Ecto neural progenitor cell (in vitro differentiated cells): ENCODE results near the gene HEATR3.

ENCODE experiments used
- DNase-seq: peaks from one replicate; pipeline ENCODE4 v3.0.0-alpha.2; 2018; ENCODE audit warnings: low spot score

HEATR3 gene

DNA sequence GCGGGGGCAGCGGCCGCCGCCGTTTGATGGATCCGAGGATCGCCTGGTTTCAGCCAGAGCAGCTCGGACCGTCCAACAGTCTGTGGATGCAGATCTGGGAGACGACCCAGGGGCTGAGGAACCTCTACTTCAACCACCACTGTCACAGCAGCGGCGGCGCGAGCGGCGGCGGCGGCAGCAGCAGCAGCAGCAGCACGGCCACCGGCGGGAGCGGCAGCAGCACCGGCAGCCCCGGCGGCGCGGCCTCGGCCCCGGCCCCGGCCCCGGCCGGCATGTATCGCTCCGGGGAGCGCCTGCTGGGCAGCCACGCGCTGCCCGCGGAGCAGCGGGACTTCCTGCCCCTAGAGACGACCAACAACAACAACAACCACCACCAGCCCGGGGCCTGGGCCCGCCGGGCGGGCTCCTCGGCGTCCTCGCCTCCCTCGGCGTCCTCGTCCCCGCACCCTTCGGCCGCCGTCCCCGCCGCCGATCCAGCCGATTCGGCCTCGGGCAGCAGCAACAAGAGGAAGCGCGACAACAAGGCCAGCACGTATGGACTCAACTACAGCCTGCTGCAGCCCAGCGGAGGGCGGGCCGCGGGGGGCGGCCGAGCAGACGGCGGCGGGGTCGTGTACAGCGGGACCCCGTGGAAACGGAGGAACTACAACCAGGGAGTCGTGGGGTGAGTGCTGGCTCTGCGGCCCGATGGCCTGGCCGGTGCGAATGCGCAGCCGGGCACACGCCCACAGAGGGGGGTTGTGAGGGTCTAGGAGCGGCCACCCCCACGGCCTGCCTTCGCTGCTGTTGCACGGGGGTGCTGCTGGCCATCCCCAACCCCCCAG, 88.0 kb downstream of the HEATR3 start:
- no peak for DNase-seq

DNA sequence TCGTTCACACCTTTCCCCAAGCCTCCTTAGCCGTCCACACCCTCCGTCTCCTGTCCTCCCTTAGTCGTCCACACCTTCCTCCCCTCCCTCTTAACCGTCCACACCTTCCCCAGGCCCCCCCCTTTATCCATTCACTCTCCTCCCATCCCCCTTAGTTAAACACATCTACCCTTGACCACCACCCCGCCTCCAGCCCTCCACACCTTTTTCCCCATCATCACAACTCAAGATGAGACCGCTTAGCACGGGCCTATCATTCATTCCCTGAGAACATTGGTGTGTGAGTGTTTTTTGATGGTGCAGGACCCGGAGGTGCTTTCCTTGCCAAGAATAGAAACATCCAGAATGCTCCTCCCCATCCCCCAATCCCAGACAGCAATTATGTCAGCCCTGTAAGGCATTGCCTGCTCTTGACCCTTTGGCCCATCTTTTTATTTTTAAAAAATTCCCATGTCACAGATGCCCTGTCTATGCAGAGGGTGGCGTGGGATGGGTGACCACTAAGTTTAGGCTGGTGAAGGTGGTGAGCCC, 88.7 kb downstream of the HEATR3 start:
- DNase-seq = no peak

GRCh38 chr16:50155925-50156324, 90.2 kb downstream of the HEATR3 start:
- DNase-seq = no peak
